H9 (cell line): ENCODE measurements around the gene SEMA7A. TPM values are rescaled to one million over a fixed set of nuclear protein-coding genes. Genes with fewer than 3 reads are reported as not detected.

Source experiments
- DNase-seq: peaks from one replicate; pipeline ENCODE4 v3.0.0-alpha.2; 2017
- H2AFZ ChIP-seq: one replicate; pipeline ENCODE4 v1.6.1; 2013; ENCODE audit warnings: mild to moderate bottlenecking, low read length, control low read depth, moderate library complexity
- H2AK5ac ChIP-seq: 2 replicates; pipeline ENCODE4 v1.6.1; 2013; ENCODE audit warnings: low read length, control low read depth, mixed read lengths; ENCODE audit not compliant: insufficient read length
- H2BK120ac ChIP-seq: one replicate; pipeline ENCODE4 v1.6.1; 2013; ENCODE audit warnings: low read depth, mild to moderate bottlenecking, low read length, control low read depth, inconsistent platforms; ENCODE audit not compliant: poor library complexity, severe bottlenecking
- H2BK12ac ChIP-seq: 2 replicates; pipeline ENCODE4 v1.6.1; 2013; ENCODE audit warnings: low read length, control low read depth, mixed read lengths, low read depth; ENCODE audit not compliant: insufficient read length
- H2BK15ac ChIP-seq: 2 replicates; pipeline ENCODE4 v1.6.1; 2013; ENCODE audit warnings: low read depth, low read length, control low read depth
- H2BK20ac ChIP-seq: one replicate; pipeline ENCODE4 v1.6.1; 2013; ENCODE audit warnings: low read depth, mild to moderate bottlenecking, low read length, control low read depth, inconsistent platforms; ENCODE audit not compliant: poor library complexity, severe bottlenecking
- H2BK5ac ChIP-seq: 2 replicates; pipeline ENCODE4 v1.6.1; 2013; ENCODE audit warnings: low read length, control low read depth, mixed read lengths; ENCODE audit not compliant: insufficient read length
- H3K14ac ChIP-seq: 2 replicates; pipeline ENCODE4 v1.6.1; 2013; ENCODE audit warnings: low read length, control low read depth; ENCODE audit not compliant: insufficient read depth
- H3K18ac ChIP-seq: 2 replicates; pipeline ENCODE4 v1.6.1; 2013; ENCODE audit warnings: low read depth, mild to moderate bottlenecking, mixed read lengths, low read length, control low read depth; ENCODE audit not compliant: insufficient read length
- H3K23ac ChIP-seq: 2 replicates; pipeline ENCODE4 v1.6.1; 2013; ENCODE audit warnings: low read length, control low read depth, mixed read lengths, low read depth; ENCODE audit not compliant: insufficient read length
- H3K23me2 ChIP-seq: 2 replicates; pipeline ENCODE4 v1.6.1; 2013; ENCODE audit warnings: low read depth, mild to moderate bottlenecking, mixed read lengths, low read length, control low read depth; ENCODE audit not compliant: insufficient read length, poor library complexity, severe bottlenecking
- H3K27ac ChIP-seq: 2 replicates; pipeline ENCODE4 v1.5.1; 2013; ENCODE audit warnings: low read length, control low read depth, mixed read lengths, low read depth; ENCODE audit not compliant: insufficient read length
- H3K27me3 ChIP-seq: 2 replicates; pipeline ENCODE4 v1.6.1; 2013; ENCODE audit warnings: low read length, control low read depth, inconsistent platforms; ENCODE audit not compliant: insufficient read depth
- H3K4ac ChIP-seq: 2 replicates; pipeline ENCODE4 v1.6.1; 2013; ENCODE audit warnings: low read depth, mild to moderate bottlenecking, control low read depth, inconsistent platforms, low read length, moderate library complexity
- H3K4me1 ChIP-seq: 2 replicates; pipeline ENCODE4 v1.6.1; 2013; ENCODE audit warnings: low read length, control low read depth, inconsistent platforms; ENCODE audit not compliant: insufficient read depth
- H3K4me2 ChIP-seq: 2 replicates; pipeline ENCODE4 v1.6.1; 2013; ENCODE audit warnings: low read length, control low read depth, mixed read lengths; ENCODE audit not compliant: insufficient read length, insufficient read depth
- H3K56ac ChIP-seq: 2 replicates; pipeline ENCODE4 v1.6.1; 2013; ENCODE audit warnings: low read depth, mild to moderate bottlenecking, mixed read lengths, low read length, control low read depth; ENCODE audit not compliant: insufficient read length
- H3K79me1 ChIP-seq: 2 replicates; pipeline ENCODE4 v1.6.1; 2013; ENCODE audit warnings: low read depth, mild to moderate bottlenecking, moderate library complexity, low read length, control low read depth, inconsistent platforms; ENCODE audit not compliant: insufficient read depth, poor library complexity, severe bottlenecking
- H3K79me2 ChIP-seq: 2 replicates; pipeline ENCODE4 v1.6.1; 2013; ENCODE audit warnings: low read length, control low read depth, inconsistent platforms; ENCODE audit not compliant: insufficient read depth
- H3K9ac ChIP-seq: 2 replicates; pipeline ENCODE4 v1.6.1; 2013; ENCODE audit warnings: low read length, control low read depth, mixed read lengths; ENCODE audit not compliant: insufficient read length; ENCODE audit errors: extremely low read depth
- H3K9me3 ChIP-seq: one replicate; pipeline ENCODE4 v1.6.1; 2013; ENCODE audit warnings: low read depth, low read length, inconsistent platforms; ENCODE audit not compliant: control insufficient read depth
- H3T11ph ChIP-seq: one replicate; pipeline ENCODE4 v1.6.1; 2013; ENCODE audit warnings: mild to moderate bottlenecking, low read length, control low read depth, inconsistent platforms
- H4K20me1 ChIP-seq: one replicate; pipeline ENCODE4 v1.6.1; 2013; ENCODE audit not compliant: control insufficient read depth, insufficient read length, insufficient read depth
- H4K5ac ChIP-seq: 2 replicates; pipeline ENCODE4 v1.6.1; 2013; ENCODE audit warnings: low read depth, mild to moderate bottlenecking, mixed read lengths, low read length, control low read depth; ENCODE audit not compliant: insufficient read length
- H4K8ac ChIP-seq: replicated peaks from 2 replicates; pipeline ENCODE4 v1.6.1; 2013; ENCODE audit warnings: low read length, control low read depth, mixed read lengths, low read depth; ENCODE audit not compliant: insufficient read length
- H4K91ac ChIP-seq: 2 replicates; pipeline ENCODE4 v1.6.1; 2013; ENCODE audit warnings: low read depth, mild to moderate bottlenecking, moderate library complexity, mixed read lengths, low read length, control low read depth; ENCODE audit not compliant: insufficient read length
- H3K27ac Mint-ChIP-seq, 3 experiments: 2 replicates in 2 of 3; 3 replicates in 1 of 3; pipeline ENCODE4 v1.8.0; 2020 to 2021; ENCODE audit warnings: mixed read lengths in 3 of 3, mild to moderate bottlenecking in 1 of 3, moderate library complexity in 1 of 3
- H3K27me3 Mint-ChIP-seq: 2 replicates; pipeline ENCODE4 v1.8.0; 2021; ENCODE audit warnings: low read depth, mild to moderate bottlenecking, moderate library complexity, mixed read lengths
- H3K36me3 Mint-ChIP-seq, 3 experiments: 2 replicates in 2 of 3; 3 replicates in 1 of 3; pipeline ENCODE4 v1.8.0; 2020 to 2021; ENCODE audit warnings: low read depth in 3 of 3, mixed read lengths in 3 of 3; ENCODE audit not compliant: insufficient read depth in 1 of 3
- H3K4me1 Mint-ChIP-seq, 2 experiments: 2 replicates each; pipeline ENCODE4 v1.8.0; 2020; ENCODE audit warnings: mixed read lengths in 2 of 2
- H3K4me3 Mint-ChIP-seq, 2 experiments: 2 replicates in 1 of 2; 3 replicates in 1 of 2; pipeline ENCODE4 v1.8.0; 2020 to 2021; ENCODE audit warnings: mild to moderate bottlenecking in 2 of 2, mixed read lengths in 2 of 2, moderate library complexity in 1 of 2
- H3K9me3 Mint-ChIP-seq, 2 experiments: 2 replicates in 1 of 2; 3 replicates in 1 of 2; pipeline ENCODE4 v1.8.0; 2020; ENCODE audit warnings: mild to moderate bottlenecking in 2 of 2, mixed read lengths in 2 of 2, moderate library complexity in 1 of 2
- WGBS: extraction: QIAGEN DNeasy Blood & Tissue Kit; methylation state at CpG from one replicate; pipeline ENCODE4 v1.1.7; 2013; ENCODE audit warnings: missing lambda C conversion rate, low lambda C conversion rate, mixed read lengths; ENCODE audit not compliant: insufficient read length; ENCODE audit errors: extremely low coverage; 5-methylcytosine and 5-hydroxymethylcytosine counted together
- total RNA-seq: library from RNA; stranded (reverse); gene quantifications from 2 replicates; pipeline ENCODE4 v1.2.1, GENCODE V29; 2021
- TF ChIP-seq, protein P1 (sequence below): fragments of 200-600 bp; sonication (generic); conservative IDR thresholded peaks from 3 replicates; pipeline ENCODE4 v1.8.0; 2021; ENCODE audit warnings: antibody characterized with exemption, mild to moderate bottlenecking

Gene SEMA7A
- total RNA-seq, 1 experiment from 2014 or later = 5.7 TPM

DNA sequence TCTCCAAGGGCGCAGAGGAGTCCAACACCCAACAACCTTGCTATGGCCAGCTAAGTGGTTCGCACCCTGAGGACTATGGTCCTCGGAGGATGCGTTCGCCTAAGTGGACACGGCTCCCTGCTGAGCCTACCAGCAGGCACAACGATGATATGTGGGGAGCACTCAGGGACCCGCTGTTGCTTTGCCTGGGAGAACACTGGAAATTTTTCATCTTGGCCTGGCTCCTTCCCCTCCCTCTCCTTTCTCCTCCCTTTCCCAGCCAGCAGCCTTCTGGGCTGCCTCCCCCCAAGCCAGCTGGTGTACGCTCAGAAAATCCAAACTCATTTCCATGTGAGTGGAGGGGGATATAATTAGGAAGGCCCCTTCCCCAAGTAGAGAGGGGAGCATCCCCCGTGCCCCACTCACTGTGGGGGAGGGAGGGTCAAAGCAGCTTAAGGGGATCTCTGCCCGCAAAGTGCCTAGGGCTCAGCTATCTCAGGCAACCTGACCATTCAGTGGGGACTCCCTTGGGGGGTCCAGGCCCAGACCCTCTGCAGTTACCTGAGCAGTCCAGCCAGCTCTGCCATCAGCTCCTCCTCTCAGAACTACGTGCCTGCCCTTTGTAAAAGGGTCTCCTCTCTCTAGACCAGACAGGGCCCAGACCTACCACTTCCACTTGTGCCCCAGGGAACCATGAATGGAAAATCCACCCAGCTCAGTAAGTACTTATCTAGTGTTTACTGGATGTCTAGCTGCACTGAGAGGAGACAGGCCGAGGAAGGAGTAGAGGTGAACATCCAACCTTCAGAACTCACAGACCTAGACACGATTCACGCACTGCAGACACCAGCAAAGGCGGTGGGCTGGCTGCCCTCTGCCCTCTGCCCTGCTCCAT, 742 bp upstream of the SEMA7A start:
- H3K4ac ChIP-seq = no peak overlapping the region
- Mint-ChIP-seq H3K4me1 (peaks cover 22 to 37% of the 10 kb centered on the region in 2 experiments), H3K4me3 (peak overlapping the region; percentile 62 to 81), H3K9me3 (no peaks in the 10 kb centered on the region; a peak in 1 of 5 replicates), H3K27me3 (peaks cover 48% of the 10 kb centered on the region), H3K27ac (no peak overlapping the region; a peak in 1 of 7 replicates), H3K36me3 (no peaks in the 10 kb centered on the region)
- no peak overlapping the region for H2AK5ac ChIP-seq
- H3K23me2 ChIP-seq = peaks cover 3% of the 10 kb centered on the region
- peaks cover 3% of the 10 kb centered on the region; the same call in 1 of the 2 replicates for H3K4me1 ChIP-seq
- no peak overlapping the region for H3K56ac ChIP-seq
- no peak overlapping the region for H3K27ac ChIP-seq
- H4K5ac ChIP-seq = no peak overlapping the region
- no peaks in the 10 kb centered on the region for H3K9me3 ChIP-seq
- peaks cover 3% of the 10 kb centered on the region; the same call in 1 of the 2 replicates for H3K79me2 ChIP-seq
- no peaks in the 10 kb centered on the region; the same call in 1 of the 2 replicates for H3K27me3 ChIP-seq
- H2BK120ac ChIP-seq = no peak overlapping the region
- H2AFZ ChIP-seq = no peak overlapping the region
- H3K79me1 ChIP-seq = no peaks in the 10 kb centered on the region
- no peak overlapping the region for H3K14ac ChIP-seq
- no peak overlapping the region for H4K91ac ChIP-seq
- no peak overlapping the region for H2BK20ac ChIP-seq
- H2BK15ac ChIP-seq = no peak overlapping the region
- H4K20me1 ChIP-seq = no peaks in the 10 kb centered on the region
- no peak overlapping the region for H3K23ac ChIP-seq
- no peak overlapping the region for H3K18ac ChIP-seq
- no peak for DNase-seq
- WGBS = no CpG with 5 or more reads among the region's 16 CpGs
- no peak overlapping the region for H3T11ph ChIP-seq
- no peak overlapping the region for H4K8ac ChIP-seq
- H2BK5ac ChIP-seq = no peak overlapping the region
- H2BK12ac ChIP-seq = no peak overlapping the region
- no peak overlapping the region for H3K9ac ChIP-seq
- TF ChIP-seq, protein P1, sequence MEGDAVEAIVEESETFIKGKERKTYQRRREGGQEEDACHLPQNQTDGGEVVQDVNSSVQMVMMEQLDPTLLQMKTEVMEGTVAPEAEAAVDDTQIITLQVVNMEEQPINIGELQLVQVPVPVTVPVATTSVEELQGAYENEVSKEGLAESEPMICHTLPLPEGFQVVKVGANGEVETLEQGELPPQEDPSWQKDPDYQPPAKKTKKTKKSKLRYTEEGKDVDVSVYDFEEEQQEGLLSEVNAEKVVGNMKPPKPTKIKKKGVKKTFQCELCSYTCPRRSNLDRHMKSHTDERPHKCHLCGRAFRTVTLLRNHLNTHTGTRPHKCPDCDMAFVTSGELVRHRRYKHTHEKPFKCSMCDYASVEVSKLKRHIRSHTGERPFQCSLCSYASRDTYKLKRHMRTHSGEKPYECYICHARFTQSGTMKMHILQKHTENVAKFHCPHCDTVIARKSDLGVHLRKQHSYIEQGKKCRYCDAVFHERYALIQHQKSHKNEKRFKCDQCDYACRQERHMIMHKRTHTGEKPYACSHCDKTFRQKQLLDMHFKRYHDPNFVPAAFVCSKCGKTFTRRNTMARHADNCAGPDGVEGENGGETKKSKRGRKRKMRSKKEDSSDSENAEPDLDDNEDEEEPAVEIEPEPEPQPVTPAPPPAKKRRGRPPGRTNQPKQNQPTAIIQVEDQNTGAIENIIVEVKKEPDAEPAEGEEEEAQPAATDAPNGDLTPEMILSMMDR = no peak
- H3K4me2 ChIP-seq = peak overlapping the region; percentile 42
